Gastrocnemius medialis (tissue), 4 donors: ENCODE results near the gene FCGBP. TPM values are rescaled to one million over a fixed set of nuclear protein-coding genes. Genes with fewer than 3 reads are reported as not detected.

Source experiments
- ATAC-seq, 2 donors: fragments of 150-250 bp; one replicate each; pipeline ENCODE4 v1.9.1; 2016
- DNase-seq, 2 donors: peaks; one replicate each; pipeline ENCODE4 v3.0.0-alpha.2; 2019
- H3K27ac ChIP-seq, 4 donors: fragments of 200-600 bp; sonication (generic); 1 replicate in 1 of 4; 2 replicates in 3 of 4; pipeline ENCODE4 v1.5.1; 2016 to 2018; ENCODE audit warnings: mild to moderate bottlenecking in 2 of 4, moderate library complexity in 1 of 4
- H3K27me3 ChIP-seq, 3 donors: fragments of 200-600 bp; sonication (generic) in 2 of 3; 1 replicate in 1 of 3; 2 replicates in 2 of 3; pipeline versions ENCODE4 v1.5.1 to v1.6.0; 2016 to 2019; ENCODE audit warnings: mild to moderate bottlenecking in 1 of 3, moderate library complexity in 1 of 3
- H3K36me3 ChIP-seq, 2 donors: fragments of 200-600 bp; sonication (generic) in 1 of 2; one replicate each; pipeline ENCODE4 v1.5.1; 2017 to 2018
- H3K4me1 ChIP-seq, 2 donors: fragments of 200-600 bp; sonication (generic) in 1 of 2; one replicate each; pipeline ENCODE4 v1.5.1; 2016 to 2017; ENCODE audit warnings: mild to moderate bottlenecking in 2 of 2
- H3K4me3 ChIP-seq, 4 donors: fragments of 200-600 bp; sonication (generic) in 3 of 4; 1 replicate in 1 of 4; 2 replicates in 3 of 4; pipeline ENCODE4 v1.5.1; 2016 to 2019; ENCODE audit warnings: mild to moderate bottlenecking in 2 of 4
- H3K9me3 ChIP-seq, 3 donors: fragments of 200-600 bp; sonication (generic) in 2 of 3; 1 replicate in 1 of 3; 2 replicates in 2 of 3; pipeline ENCODE4 v1.5.1; 2016 to 2019
- CTCF ChIP-seq, 5 experiments: fragments of 450-650 bp in 3 of 5; fragments of 200-600 bp in 2 of 5; sonication (generic) in 2 of 5; IDR thresholded peaks in 4 of 5; conservative IDR thresholded peaks in 1 of 5; 1 replicate in 4 of 5; 2 replicates in 1 of 5; pipeline ENCODE4 v1.5.1; 2016 to 2019; ENCODE audit warnings: antibody characterized with exemption in 5 of 5, mild to moderate bottlenecking in 3 of 5, moderate library complexity in 3 of 5
- POLR2A ChIP-seq, 2 donors: fragments of 450-650 bp; IDR thresholded peaks; one replicate each; pipeline ENCODE4 v1.6.1; 2017; ENCODE audit warnings: antibody characterized with exemption in 2 of 2, mild to moderate bottlenecking in 2 of 2, moderate library complexity in 2 of 2
- in situ Hi-C, 4 donors: fragments of 200-750 bp; cut with MboI; loops; one replicate each; pipeline versions ENCODE4 v1.15.0 to v1.8.0; 2017; ENCODE audit warnings: low sequenced_read_pairs in 4 of 4
- intact Hi-C: fragments of 100-400 bp; cut with DNase I; formaldehyde crosslinking; loops from one replicate; pipeline ENCODE4 v1.15.1; 2023; ENCODE audit warnings: low total_unique reads
- total RNA-seq, 4 donors: library from RNA; depleted of rRNA; stranded (reverse); fragments of >200 nt; gene quantifications; one replicate each; pipeline versions ENCODE4 v1.1.0 to v1.2.3, GENCODE V29; 2016

FCGBP gene
- total RNA-seq, 4 donors from 2014 or later, result 2.2 to 11.2 (median 7.2) TPM

GRCh38 chr19:39915848-39916215, 18.6 kb downstream of the FCGBP start:
- intact Hi-C loops, result no loop called here
- Histone ChIP-seq H3K36me3 (no peaks in the 10 kb centered on the region), H3K27me3 (peaks cover 16 to 19% (median 19%) of the 10 kb centered on the region in 3 donors), H3K4me3 (no peak overlapping the region), H3K9me3 (no peaks in the 10 kb centered on the region), H3K27ac (no peak overlapping the region), H3K4me1 (no peaks in the 10 kb centered on the region)
- TF ChIP-seq CTCF (IDR thresholded peaks at IDR 0.05 in 4 of 5, conservative IDR thresholded peaks at IDR 0.05 in 1 of 5), result no peak
- no peak for TF ChIP-seq POLR2A (IDR thresholded peaks at IDR 0.05)
- DNase-seq (no peak), ATAC-seq (no peak)
- in situ Hi-C loops, result no loop called here

- ATAC-seq (no peak), DNase-seq (no peak)
- in situ Hi-C loops, result no loop called here
- peaks cover 16 to 19% (median 19%) of the 10 kb centered on the region in 3 donors for H3K27me3 ChIP-seq
- H3K9me3 ChIP-seq, result no peaks in the 10 kb centered on the region
- H3K4me1 ChIP-seq, result no peaks in the 10 kb centered on the region
- H3K4me3 ChIP-seq, result no peak overlapping the region
- intact Hi-C loops, result no loop called here
- TF ChIP-seq POLR2A (IDR thresholded peaks at IDR 0.05) (no peak), CTCF (IDR thresholded peaks at IDR 0.05 in 4 of 5, conservative IDR thresholded peaks at IDR 0.05 in 1 of 5) (no peak)
- no peaks in the 10 kb centered on the region for H3K36me3 ChIP-seq
- H3K27ac ChIP-seq, result no peak overlapping the region
Observed at GRCh38 chr19:39915101-39915847, 19.2 kb downstream of the FCGBP start.

- in situ Hi-C loops, result no loop called here
Observed at GRCh38 chr19:39913682-39914333, 20.6 kb downstream of the FCGBP start.

GRCh38 chr19:39908803-39909202, 25.6 kb downstream of the FCGBP start:
- intact Hi-C loops, result no loop called here
- TF ChIP-seq POLR2A (IDR thresholded peaks at IDR 0.05) (no peak), CTCF (IDR thresholded peaks at IDR 0.05 in 4 of 5, conservative IDR thresholded peaks at IDR 0.05 in 1 of 5) (no peak)
- ATAC-seq, result no peak
- no peak for DNase-seq
- Histone ChIP-seq H3K4me1 (no peaks in the 10 kb centered on the region), H3K36me3 (no peaks in the 10 kb centered on the region), H3K4me3 (no peak overlapping the region), H3K27me3 (no peaks in the 10 kb centered on the region), H3K9me3 (no peaks in the 10 kb centered on the region), H3K27ac (no peak overlapping the region)
- in situ Hi-C loops, result no loop called here

More at GRCh38 chr19:39913682-39914333, 20.6 kb downstream of the FCGBP start:
- DNase-seq (no peak), ATAC-seq (no peak)
- no peak for TF ChIP-seq CTCF (IDR thresholded peaks at IDR 0.05 in 4 of 5, conservative IDR thresholded peaks at IDR 0.05 in 1 of 5)
- TF ChIP-seq POLR2A (IDR thresholded peaks at IDR 0.05), result no peak
- Histone ChIP-seq H3K9me3 (no peaks in the 10 kb centered on the region), H3K36me3 (no peaks in the 10 kb centered on the region), H3K27me3 (peaks cover 16 to 19% (median 19%) of the 10 kb centered on the region in 3 donors), H3K4me1 (no peaks in the 10 kb centered on the region), H3K27ac (no peak overlapping the region), H3K4me3 (no peak overlapping the region)
- intact Hi-C loops, result no loop called here
